NT2/D1 (cell line): ENCODE measurements around the gene TIMM44.

Source experiments
- SUZ12 ChIP-seq: IDR thresholded peaks from 2 replicates; pipeline ENCODE4 v1.6.1; 2011; ENCODE audit not compliant: insufficient read length, insufficient read depth; ENCODE audit errors: extremely low read depth
- YY1 ChIP-seq: IDR thresholded peaks from 2 replicates; pipeline ENCODE4 v1.6.1; 2011; ENCODE audit not compliant: insufficient read length, insufficient read depth
- ZNF274 ChIP-seq: IDR thresholded peaks from 2 replicates; pipeline ENCODE4 v1.6.1; 2011; ENCODE audit warnings: mild to moderate bottlenecking, low read depth, low read length

DNA sequence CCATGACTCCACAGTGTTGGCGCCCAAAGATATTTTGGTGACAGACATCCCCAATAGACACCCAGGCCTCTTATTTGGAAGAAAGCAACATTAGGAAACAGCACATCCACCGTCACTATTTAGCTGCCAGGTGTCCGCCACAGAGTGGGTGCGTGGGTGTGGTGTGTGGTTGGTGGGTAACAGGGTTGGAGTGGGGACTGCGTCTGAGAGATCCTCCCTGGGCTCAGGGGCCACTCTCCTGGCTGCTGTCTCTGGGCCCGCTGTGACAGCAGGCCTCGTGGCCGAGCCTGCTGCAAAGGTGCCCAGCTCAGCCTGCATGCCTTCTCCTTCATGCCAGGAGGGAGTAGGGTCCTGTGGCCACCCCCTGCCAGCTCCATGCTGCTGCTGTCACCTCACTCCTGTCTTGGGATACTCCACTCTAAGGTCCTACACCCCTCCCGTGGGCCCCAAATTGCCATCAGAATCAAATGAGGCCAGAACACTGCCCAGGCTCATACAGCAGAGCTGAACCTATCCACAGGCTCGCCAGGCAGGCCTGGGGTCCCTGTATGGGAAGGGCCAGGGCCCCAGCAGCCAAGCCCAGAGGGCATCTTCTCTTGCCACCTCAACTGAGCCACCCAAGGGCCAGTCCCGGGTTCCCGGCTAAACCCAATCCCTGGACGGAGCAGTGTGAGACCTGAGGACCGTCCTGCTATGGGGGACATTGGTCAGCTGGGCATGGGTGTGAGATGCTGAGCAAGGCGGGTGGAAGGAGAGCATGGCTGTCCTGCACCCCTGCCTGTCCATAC, 24.7 kb upstream of the TIMM44 start:
- TF ChIP-seq ZNF274, result no peak
- no peak for TF ChIP-seq YY1
- TF ChIP-seq SUZ12, result no peak
